SH-SY5Y (cell line): ENCODE data around the gene IREB2.

Source experiments
- GATA2 ChIP-seq: IDR thresholded peaks from 2 replicates; pipeline ENCODE4 v1.6.1; 2011; ENCODE audit warnings: mild to moderate bottlenecking, low read depth, low read length
- GATA3 ChIP-seq: IDR thresholded peaks from 2 replicates; pipeline ENCODE4 v1.6.1; 2011; ENCODE audit warnings: low read depth, mild to moderate bottlenecking, low read length, moderate library complexity

IREB2 gene

DNA sequence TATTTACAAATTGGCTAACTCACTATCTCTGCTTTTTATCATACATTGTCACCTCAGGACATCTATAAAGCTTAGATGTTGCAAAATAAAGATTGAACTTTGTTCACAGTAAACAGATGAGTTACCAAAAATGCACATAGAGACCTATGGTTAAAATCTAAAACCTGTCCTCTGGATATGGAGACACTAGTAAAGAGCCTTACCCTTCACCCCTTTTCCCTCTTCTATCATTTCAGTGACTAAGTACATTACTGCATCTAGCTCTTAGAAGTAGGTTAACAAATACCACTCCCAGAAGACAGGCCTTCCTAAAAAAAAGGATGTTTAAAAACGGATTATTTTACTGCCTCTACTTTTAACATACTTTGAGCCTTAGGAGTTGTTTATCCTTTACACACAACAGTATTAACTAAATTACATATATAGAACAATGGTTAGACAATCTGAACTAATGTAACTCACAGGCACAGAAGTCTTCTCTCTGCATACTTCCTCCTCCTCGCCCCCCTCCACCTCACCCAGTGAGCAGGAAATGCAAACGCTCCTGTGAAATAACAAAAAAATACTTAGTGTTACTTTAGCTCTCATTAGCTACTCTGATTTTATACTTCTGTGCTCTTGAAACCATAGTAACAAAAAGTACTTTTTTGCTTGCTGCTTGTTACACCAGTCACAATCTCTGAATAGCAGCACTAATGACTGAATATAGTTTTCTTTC is 23.3 kb downstream of the IREB2 start:
- TF ChIP-seq GATA3 (no peak), GATA2 (no peak)

DNA sequence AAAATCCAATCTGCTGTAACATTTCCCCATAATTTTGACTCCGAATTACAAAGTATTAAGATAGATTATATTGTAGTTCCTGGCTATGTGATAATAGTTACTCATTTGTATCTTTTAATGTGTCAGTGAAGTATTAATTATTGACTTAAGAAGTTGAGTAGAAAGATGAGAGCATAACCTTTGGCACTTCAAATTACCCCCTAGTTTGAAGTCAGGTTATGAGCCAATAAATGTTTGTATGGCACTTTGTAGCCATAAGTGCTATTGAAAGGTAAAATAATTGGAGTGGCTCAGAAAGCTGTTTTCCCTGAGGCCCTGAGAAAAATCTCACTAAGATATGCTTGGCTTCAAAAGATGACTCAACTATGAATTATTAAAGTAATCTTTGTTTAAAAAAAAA is 31.0 kb downstream of the IREB2 start:
- TF ChIP-seq GATA3 (no peak), GATA2 (no peak)

DNA sequence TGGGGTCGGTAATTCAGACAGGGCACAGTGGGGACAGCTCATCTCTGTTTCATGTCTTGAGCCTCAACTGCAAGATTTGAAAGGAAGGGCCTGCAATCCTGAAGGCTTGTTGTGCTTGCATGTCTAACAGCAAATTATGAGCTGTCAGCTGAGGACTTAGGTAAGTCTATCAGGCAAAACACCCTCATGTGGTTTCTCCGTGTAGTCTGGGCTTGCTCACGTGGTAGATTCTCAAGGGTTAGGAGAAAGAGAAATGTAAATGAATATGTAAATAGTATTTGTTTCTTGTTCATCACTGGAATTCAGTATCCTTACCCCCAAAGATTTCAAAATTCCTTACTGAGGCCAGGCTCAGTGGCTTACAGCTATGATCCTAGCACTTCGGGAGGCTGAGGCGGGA is 39.3 kb downstream of the IREB2 start:
- no peak for TF ChIP-seq GATA3
- TF ChIP-seq GATA2 = no peak

DNA sequence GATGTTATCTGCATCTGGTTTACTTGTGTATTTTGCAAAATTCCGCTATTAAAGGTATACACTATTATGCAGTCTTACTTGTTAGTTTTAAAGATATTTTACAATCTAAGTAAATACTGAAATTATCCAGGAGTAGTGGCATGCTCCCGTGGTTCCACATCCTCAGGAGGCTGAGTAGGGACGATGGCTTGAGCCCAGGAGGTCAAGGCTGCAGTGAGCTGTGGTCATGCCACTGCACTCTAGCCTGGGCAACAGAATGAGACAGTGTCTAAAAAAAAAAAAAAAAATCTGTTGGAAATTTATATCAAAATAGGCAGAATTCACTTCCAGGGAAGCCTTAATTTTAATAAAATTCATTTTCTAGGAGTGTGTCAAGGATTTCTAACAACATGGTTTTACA is 41.6 kb downstream of the IREB2 start:
- TF ChIP-seq GATA3 (no peak), GATA2 (no peak)

DNA sequence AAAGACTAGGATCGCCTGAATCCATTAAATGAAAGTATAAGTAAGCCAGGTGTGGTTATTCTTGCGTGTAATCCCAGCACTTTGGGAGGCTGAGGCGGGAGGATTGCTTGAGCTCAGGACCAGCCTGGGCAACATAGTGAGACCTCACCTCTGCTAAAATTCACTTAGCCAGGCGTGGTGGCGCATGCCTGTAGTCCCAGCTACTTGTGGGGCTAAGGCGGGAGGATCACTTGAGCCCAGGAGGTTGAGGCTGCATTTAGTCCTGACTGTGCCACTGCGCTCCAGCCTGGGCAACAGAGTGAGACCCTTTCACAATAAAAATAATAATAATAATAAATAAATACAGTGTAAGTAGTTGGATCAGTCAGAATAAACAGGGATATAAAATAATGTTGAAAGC is 43.9 kb downstream of the IREB2 start:
- TF ChIP-seq GATA2 = no peak
- TF ChIP-seq GATA3 = no peak

DNA sequence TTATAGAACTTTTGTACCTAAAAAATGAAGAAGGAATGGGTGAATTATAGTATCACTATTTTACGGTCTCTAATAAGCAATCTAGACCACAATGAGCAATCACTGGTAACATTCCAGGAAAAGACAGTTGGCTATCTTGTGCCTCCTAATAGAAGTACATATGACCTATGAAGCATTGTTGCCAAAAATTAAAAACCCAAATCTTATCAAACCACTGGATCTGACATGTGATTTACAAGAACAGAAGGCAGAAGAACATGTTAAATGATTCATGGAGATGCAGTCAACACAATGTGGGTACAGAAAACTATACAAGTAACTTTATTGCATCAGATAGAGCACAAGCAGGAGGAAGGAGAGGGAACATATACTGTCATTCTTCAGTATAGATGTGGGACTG is 54.9 kb downstream of the IREB2 start:
- TF ChIP-seq GATA3 (no peak), GATA2 (no peak)

DNA sequence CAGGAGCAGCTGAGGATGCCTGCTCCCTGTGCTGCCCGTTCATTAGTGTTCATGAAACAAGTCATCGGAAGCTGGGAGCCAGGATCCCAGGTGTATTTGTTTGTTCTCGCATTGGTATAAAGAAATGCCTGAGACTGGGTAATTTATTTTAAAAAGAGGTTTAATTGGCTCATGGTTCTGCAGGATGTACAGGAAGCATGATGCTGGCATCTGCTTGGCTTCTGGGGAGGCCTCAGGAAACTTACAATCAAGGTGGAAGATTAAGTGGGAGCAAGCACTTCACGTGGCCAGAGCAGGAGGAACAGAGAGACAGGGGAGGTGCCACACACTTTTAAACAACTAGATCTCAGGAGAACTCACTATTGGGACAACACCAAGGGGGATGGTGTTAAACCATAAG is 63.8 kb downstream of the IREB2 start:
- TF ChIP-seq GATA3 (no peak), GATA2 (no peak)

DNA sequence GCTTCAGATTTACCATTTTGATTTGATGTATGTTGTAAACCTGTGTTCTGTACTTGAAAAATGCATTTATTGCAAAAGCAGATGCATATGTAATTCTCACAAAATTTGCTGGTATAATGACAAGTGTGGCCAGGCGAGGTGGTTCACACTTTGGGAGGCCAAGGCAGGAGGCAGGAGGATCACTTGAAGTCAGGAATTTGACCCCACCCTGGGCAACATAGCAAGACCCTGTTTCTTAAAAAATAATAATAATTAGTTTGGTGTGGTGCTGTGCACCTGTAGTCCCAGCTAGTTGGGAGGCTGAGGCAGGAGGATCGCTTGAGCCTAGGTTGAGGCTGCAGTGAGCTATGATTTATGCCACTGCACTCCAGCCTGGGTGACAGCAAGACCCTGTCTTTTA is 64.6 kb downstream of the IREB2 start:
- no peak for TF ChIP-seq GATA3
- TF ChIP-seq GATA2 = no peak

DNA sequence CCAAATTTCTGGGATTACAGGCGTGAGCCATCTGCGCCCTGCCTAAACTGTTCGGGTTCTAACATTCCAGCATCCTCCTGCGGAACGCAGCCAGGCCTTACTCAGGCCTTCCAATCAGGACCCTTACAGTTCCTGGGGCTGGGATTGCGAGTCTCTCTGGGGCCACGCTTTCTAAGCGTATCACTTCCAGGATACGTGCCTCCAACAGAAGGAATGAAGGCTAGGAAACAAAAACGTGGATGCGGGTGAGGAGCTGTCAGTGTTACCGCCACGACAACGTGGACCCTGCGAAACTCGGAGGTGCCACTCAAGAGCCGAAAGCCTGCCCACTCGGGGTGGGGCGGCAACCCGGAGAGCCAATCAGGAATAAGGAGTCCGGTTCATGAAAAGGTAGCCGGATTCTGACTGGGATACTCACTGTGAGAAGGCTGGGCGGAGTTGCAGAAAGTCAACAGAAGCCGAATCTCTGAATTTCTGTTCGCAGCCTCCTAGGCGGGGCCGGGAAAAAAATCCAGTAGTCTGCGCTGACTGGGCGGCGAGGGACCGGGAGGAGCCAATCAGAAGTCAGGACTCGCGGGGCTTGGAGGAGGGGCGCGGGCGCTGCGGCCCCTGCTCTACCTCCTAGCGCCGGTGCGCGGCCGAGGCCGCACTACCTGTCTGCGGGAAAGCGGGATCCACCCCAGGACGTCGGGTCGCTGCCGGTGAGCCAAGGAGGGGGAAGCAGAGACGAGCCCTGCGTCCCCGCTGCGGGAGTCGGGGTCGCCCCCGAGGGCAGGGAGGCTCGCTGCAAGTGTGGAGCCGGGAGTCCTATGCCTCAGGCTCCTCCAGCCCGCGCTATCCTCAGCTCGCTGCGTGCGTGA is 69.2 kb downstream of the IREB2 start, which contains the start of gene HYKK:
TSS of gene HYKK (plus strand) at position 607 of the 860 bp plus-strand sequence. CDS start 5,512 bp downstream, outside the sequence.
- TF ChIP-seq GATA2 = no peak
- TF ChIP-seq GATA3 = no peak

DNA sequence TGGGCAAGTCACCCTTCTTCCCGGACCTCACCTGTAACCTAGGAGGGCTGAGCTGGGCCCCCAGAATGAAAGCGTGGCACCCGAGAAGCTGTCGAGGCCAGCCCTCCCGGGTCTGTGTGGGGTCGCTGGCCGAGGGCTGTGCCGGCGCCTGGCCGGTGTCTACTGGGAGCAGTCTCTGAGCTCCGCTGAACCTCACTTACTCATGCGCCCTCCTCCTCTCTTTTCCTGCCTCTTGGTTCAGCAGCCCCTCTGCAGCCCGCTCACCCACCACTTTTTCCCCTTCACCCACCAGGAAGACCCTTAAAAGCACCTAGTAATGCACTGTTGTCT is 69.8 kb downstream of the IREB2 start:
- TF ChIP-seq GATA3 (no peak), GATA2 (no peak)

DNA sequence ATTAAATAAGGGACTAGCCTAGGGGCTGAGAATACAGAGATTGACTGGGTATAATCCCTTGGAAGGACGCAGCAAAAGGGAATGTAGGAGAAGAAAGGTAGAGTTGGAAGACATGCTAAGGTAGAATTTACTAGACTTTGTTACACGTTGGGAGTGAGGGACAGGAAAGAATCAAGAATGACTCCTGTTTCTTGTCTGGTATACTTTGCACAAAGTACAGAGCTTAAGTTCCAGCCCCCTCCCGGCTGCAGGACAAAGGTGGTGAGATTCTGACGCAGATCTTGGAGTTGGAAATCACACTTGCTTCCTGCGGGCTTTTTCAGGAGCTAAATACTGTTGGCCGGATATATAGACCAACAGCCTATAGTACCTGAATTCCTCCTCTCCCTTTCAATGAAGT is 70.3 kb downstream of the IREB2 start:
- TF ChIP-seq GATA3 (no peak), GATA2 (no peak)

DNA sequence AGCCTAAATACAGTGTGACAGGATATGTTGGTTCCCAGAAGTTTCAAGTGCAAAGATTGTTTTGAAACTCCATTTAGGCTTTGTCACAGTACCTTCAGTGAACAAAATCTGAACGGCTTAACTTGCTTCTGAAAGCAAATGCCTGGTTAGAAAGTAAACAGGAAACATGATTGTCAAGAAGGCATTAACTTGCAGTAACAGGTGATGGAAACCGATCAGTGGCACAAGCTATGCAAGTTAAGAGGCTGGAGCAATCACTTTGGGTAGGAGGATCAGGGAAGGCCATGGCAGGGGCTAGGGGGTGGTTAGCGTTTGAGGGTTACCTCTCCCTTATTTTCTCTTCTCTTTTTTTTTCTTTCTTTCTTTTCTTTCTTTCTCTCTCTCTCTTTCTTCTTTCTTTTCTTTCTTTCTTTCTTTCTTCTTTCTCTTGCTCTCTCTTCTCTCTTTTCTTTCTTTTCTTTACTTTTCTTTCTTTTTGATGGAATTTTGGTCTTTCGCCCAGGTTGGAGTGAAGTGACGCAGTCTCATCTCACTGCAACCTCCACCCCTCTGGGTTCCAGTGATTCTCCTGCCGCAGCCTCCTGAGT is 71.8 kb downstream of the IREB2 start:
- no peak for TF ChIP-seq GATA3

DNA sequence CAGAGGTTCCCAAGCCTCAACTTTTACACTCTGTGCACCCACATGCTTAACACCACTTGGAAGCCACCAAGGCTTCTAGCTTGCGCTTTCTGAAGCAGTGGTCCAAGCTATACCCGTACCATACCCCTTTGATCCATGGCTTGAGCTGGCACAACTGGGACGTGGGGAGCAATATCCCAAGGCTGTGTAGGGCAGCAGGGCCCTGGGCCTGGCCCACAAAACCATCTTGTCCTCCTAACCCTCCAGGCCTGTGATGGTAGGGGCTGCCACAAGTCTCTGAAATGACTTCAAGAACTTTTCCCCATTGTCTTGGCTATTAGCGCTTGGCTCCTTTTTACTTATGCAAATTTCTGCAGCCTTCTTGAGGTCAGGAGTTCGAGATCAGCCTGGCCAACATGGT is 86.2 kb downstream of the IREB2 start:
- TF ChIP-seq GATA2 (no peak), GATA3 (no peak)

DNA sequence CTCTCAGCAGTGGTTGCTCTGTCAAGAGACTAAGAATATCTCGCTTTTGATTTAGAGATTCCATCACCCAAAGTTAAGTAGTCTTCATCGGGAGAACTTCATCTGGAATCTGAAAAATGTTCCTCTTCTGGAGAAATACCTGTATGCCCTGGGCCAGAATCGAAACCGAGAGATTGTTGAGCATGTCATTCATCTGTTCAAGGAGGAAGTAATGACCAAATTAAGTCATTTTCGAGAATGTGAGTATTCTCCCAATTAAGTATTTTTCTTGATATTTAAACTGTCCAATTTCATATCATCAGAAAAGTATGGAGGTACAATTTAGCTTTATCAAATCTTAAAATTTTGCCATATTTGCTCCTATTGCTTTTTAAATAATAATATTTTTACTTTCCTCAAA is 89.3 kb downstream of the IREB2 start:
- TF ChIP-seq GATA3 (no peak), GATA2 (no peak)

DNA sequence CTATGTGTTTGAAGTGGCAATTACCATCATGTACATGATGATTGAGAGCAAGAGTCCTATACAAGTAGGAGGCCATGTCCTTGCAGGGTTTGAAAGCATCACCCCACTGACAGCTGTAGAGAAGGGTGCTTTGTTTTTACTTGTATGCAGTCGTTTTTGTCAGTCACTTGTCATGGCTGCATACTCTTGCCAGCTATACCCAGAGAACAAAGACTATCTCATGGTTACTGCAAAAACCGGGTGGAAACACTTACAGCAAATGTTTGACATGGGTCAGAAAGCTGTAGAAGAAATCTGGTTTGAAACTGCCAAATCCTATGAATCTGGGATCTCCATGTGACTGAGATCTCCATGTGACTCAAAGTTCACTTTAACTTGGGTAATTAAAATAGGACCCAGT is 95.3 kb downstream of the IREB2 start:
- TF ChIP-seq GATA3 (no peak), GATA2 (no peak)
